DOHH2 (cell line): ENCODE measurements around the gene CLRN3.

Source experiments
- CTCF ChIP-seq: fragments of 200-600 bp; sonication (generic); IDR thresholded peaks from one replicate; pipeline ENCODE4 v1.5.1; 2014; ENCODE audit warnings: antibody characterized with exemption, mild to moderate bottlenecking, low read depth, low read length; ENCODE audit not compliant: poor library complexity, severe bottlenecking
- EZH2phosphoT487 ChIP-seq: fragments of 200-600 bp; sonication (generic); IDR thresholded peaks from 2 replicates; pipeline ENCODE4 v1.6.1; 2017; ENCODE audit warnings: borderline replicate concordance, mild to moderate bottlenecking, antibody characterized with exemption, low read length, moderate library complexity, mixed read lengths

- TF ChIP-seq CTCF (no peak), EZH2phosphoT487 (no peak)
These were observed 29.5 kb upstream of the CLRN3 start for GRCh38 chr10:127922206-127922605.
